GM12892 (cell line): Measurements from ENCODE around the gene MRM2.
"Not testable (repeated sequence)": the region's sequence is repeated elsewhere in the genome, so short reads cannot be mapped to it uniquely, and the experiment has no call there.

Source experiments
- POLR2A ChIP-seq: IDR thresholded peaks from 2 replicates; pipeline ENCODE4 v1.6.1; 2011; ENCODE audit warnings: low read depth, low read length, control low read depth
- POLR2AphosphoS5 ChIP-seq: IDR thresholded peaks from 2 replicates; pipeline ENCODE4 v1.6.1; 2011; ENCODE audit warnings: low read depth, low read length, control low read depth

- TF ChIP-seq POLR2A, POLR2AphosphoS5: not testable (repeated sequence)
Measured at GRCh38 chr7:2269089-2269990, 27.3 kb upstream of the MRM2 start.
